Trophoblast cell (in vitro differentiated cells and primary cell): ENCODE measurements around the gene ASTN2.

ENCODE experiments used
- DNase-seq, 2 donors: peaks; one replicate each; pipeline ENCODE4 v3.0.0-alpha.2; 2016
- H2AFZ ChIP-seq: 2 replicates; pipeline ENCODE4 v1.6.1; 2013; ENCODE audit warnings: low read length, moderate library complexity, mild to moderate bottlenecking; ENCODE audit not compliant: insufficient read depth, poor library complexity
- H2AK5ac ChIP-seq: 2 replicates; pipeline ENCODE4 v1.6.1; 2013; ENCODE audit warnings: mild to moderate bottlenecking, low read length
- H2BK120ac ChIP-seq: 2 replicates; pipeline ENCODE4 v1.6.1; 2013; ENCODE audit warnings: low read length, mild to moderate bottlenecking, moderate library complexity; ENCODE audit not compliant: insufficient read depth, poor library complexity
- H2BK12ac ChIP-seq: 2 replicates; pipeline ENCODE4 v1.6.1; 2013; ENCODE audit warnings: mild to moderate bottlenecking, low read length, moderate library complexity
- H2BK5ac ChIP-seq: 2 replicates; pipeline ENCODE4 v1.6.1; 2013; ENCODE audit warnings: low read length, low read depth, moderate library complexity, mild to moderate bottlenecking; ENCODE audit not compliant: poor library complexity
- H3K14ac ChIP-seq: 2 replicates; pipeline ENCODE4 v1.6.1; 2013; ENCODE audit warnings: mild to moderate bottlenecking, low read length
- H3K18ac ChIP-seq: 2 replicates; pipeline ENCODE4 v1.6.1; 2013; ENCODE audit warnings: mild to moderate bottlenecking, low read length
- H3K23ac ChIP-seq: 2 replicates; pipeline ENCODE4 v1.6.1; 2013; ENCODE audit warnings: low read length
- H3K27ac ChIP-seq: 2 replicates; pipeline ENCODE4 v1.5.1; 2013; ENCODE audit warnings: low read depth, mild to moderate bottlenecking, inconsistent platforms, low read length, moderate library complexity
- H3K27me3 ChIP-seq: 2 replicates; pipeline ENCODE4 v1.6.1; 2013; ENCODE audit warnings: inconsistent platforms, mild to moderate bottlenecking, low read length, moderate library complexity; ENCODE audit not compliant: insufficient read depth
- H3K36me3 ChIP-seq, 2 experiments: 1 replicate in 1 of 2; 2 replicates in 1 of 2; pipeline ENCODE4 v1.6.1; 2013; ENCODE audit warnings: low read length in 2 of 2, mild to moderate bottlenecking in 2 of 2, moderate library complexity in 1 of 2; ENCODE audit not compliant: insufficient read depth in 2 of 2, control insufficient read depth in 1 of 2
- H3K4ac ChIP-seq: 2 replicates; pipeline ENCODE4 v1.6.1; 2013; ENCODE audit warnings: low read depth, mild to moderate bottlenecking, low read length, moderate library complexity
- H3K4me1 ChIP-seq, 2 experiments: 1 replicate in 1 of 2; 2 replicates in 1 of 2; pipeline ENCODE4 v1.6.1; 2013; ENCODE audit warnings: low read length in 2 of 2, mild to moderate bottlenecking in 2 of 2, moderate library complexity in 1 of 2; ENCODE audit not compliant: insufficient read depth in 2 of 2, control insufficient read depth in 1 of 2
- H3K4me2 ChIP-seq: 2 replicates; pipeline ENCODE4 v1.6.1; 2013; ENCODE audit warnings: inconsistent platforms, mild to moderate bottlenecking, low read length, moderate library complexity
- H3K4me3 ChIP-seq: 2 replicates; pipeline ENCODE4 v1.5.1; 2013; ENCODE audit warnings: mild to moderate bottlenecking, low read depth, low read length, inconsistent platforms
- H3K79me1 ChIP-seq: one replicate; pipeline ENCODE4 v1.6.1; 2013; ENCODE audit warnings: low read length
- H3K79me2 ChIP-seq: 2 replicates; pipeline ENCODE4 v1.6.1; 2013; ENCODE audit warnings: low read length, mild to moderate bottlenecking; ENCODE audit not compliant: control insufficient read depth, insufficient read depth, poor library complexity
- H3K9ac ChIP-seq: 2 replicates; pipeline ENCODE4 v1.6.1; 2013; ENCODE audit warnings: mild to moderate bottlenecking, low read length
- H3K9me3 ChIP-seq: 2 replicates; pipeline ENCODE4 v1.6.1; 2013; ENCODE audit warnings: low read depth, mild to moderate bottlenecking, control low read depth, inconsistent platforms, low read length; ENCODE audit not compliant: insufficient read depth
- H4K12ac ChIP-seq: 2 replicates; pipeline ENCODE4 v1.6.1; 2013; ENCODE audit warnings: low read depth, mild to moderate bottlenecking, low read length, moderate library complexity
- H4K8ac ChIP-seq: 2 replicates; pipeline ENCODE4 v1.6.1; 2013; ENCODE audit warnings: low read depth, mild to moderate bottlenecking, low read length, moderate library complexity
- H4K91ac ChIP-seq: one replicate; pipeline ENCODE4 v1.6.1; 2013; ENCODE audit warnings: low read depth, mild to moderate bottlenecking, low read length, moderate library complexity
- WGBS: extraction: QIAGEN DNeasy Blood & Tissue Kit; methylation state at CpG from one replicate; pipeline ENCODE4 v1.1.7; 2013; ENCODE audit warnings: missing lambda C conversion rate; ENCODE audit not compliant: insufficient read length, insufficient coverage; ENCODE audit errors: extremely low coverage; 5-methylcytosine and 5-hydroxymethylcytosine counted together

ASTN2 gene

DNA sequence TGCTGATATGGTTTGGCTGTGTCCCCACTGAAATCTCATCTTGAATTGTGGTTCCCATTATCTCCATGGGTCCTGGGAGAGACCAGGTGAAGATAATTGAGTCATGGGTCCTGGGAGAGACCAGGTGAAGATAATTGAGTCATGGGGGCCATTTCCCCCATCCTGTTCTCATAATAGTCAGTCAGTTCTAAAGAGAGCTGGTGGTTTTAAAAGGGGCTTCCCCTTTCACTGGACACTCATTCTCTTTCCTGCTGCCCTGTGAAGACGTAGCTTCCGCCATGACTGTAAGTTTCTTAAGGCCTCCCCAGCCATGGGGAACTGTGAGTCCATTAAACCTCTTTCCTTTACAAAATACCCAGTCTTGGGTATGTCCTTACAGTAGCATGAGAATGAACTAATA, 628.1 kb downstream of the ASTN2 start:
- H4K91ac ChIP-seq = no peak overlapping the region
- no peaks in the 10 kb centered on the region for H3K27me3 ChIP-seq
- DNase-seq = no peak
- no peak overlapping the region for H4K8ac ChIP-seq
- H3K23ac ChIP-seq = no peak overlapping the region
- H4K12ac ChIP-seq = no peak overlapping the region
- no peak overlapping the region for H3K4me3 ChIP-seq
- H2AK5ac ChIP-seq = no peak overlapping the region
- H2BK120ac ChIP-seq = no peak overlapping the region
- H3K4me1 ChIP-seq = no peaks in the 10 kb centered on the region
- H3K14ac ChIP-seq = no peak overlapping the region
- H3K4me2 ChIP-seq = no peak overlapping the region
- H3K79me1 ChIP-seq = no peaks in the 10 kb centered on the region
- H2AFZ ChIP-seq = no peak overlapping the region
- H3K4ac ChIP-seq = no peak overlapping the region
- H2BK12ac ChIP-seq = no peak overlapping the region
- H3K79me2 ChIP-seq = no peaks in the 10 kb centered on the region
- no peak overlapping the region for H3K9ac ChIP-seq
- H3K27ac ChIP-seq = no peak overlapping the region
- no peaks in the 10 kb centered on the region for H3K36me3 ChIP-seq
- H3K18ac ChIP-seq = no peak overlapping the region
- no peak overlapping the region for H2BK5ac ChIP-seq
- H3K9me3 ChIP-seq = no peaks in the 10 kb centered on the region
- no CpG with 5 or more reads among the region's 2 CpGs for WGBS

- Histone ChIP-seq H2AK5ac (no peak overlapping the region), H3K79me1 (no peaks in the 10 kb centered on the region), H3K4me1 (no peaks in the 10 kb centered on the region), H2BK5ac (no peak overlapping the region), H3K9ac (no peak overlapping the region), H3K18ac (no peak overlapping the region), H3K23ac (no peak overlapping the region), H3K79me2 (no peaks in the 10 kb centered on the region), H3K14ac (no peak overlapping the region), H4K91ac (no peak overlapping the region), H2BK12ac (no peak overlapping the region), H4K12ac (no peak overlapping the region), H3K4me3 (no peak overlapping the region), H3K4ac (no peak overlapping the region), H3K27ac (no peak overlapping the region), H2BK120ac (no peak overlapping the region), H3K9me3 (peaks cover 1% of the 10 kb centered on the region), H4K8ac (no peak overlapping the region), H3K36me3 (no peaks in the 10 kb centered on the region), H3K4me2 (no peak overlapping the region), H3K27me3 (no peaks in the 10 kb centered on the region), H2AFZ (no peak overlapping the region)
- DNase-seq = peak; percentile 64 to 74
- WGBS = no CpG with 5 or more reads among the region's 3 CpGs
Measured at GRCh38 chr9:116777116-116777515, 637.7 kb downstream of the ASTN2 start.

GRCh38 chr9:116774421-116775180, 640.3 kb downstream of the ASTN2 start:
- no CpG with 5 or more reads among the region's 4 CpGs for WGBS
- Histone ChIP-seq H3K79me1 (no peaks in the 10 kb centered on the region), H4K8ac (no peak overlapping the region)

GRCh38 chr9:116767219-116767618, 647.6 kb downstream of the ASTN2 start:
- no peak overlapping the region for H3K23ac ChIP-seq
- H3K36me3 ChIP-seq = no peaks in the 10 kb centered on the region
- H3K9me3 ChIP-seq = no peaks in the 10 kb centered on the region
- H3K14ac ChIP-seq = no peak overlapping the region
- H3K79me2 ChIP-seq = no peaks in the 10 kb centered on the region
- no peaks in the 10 kb centered on the region for H3K27me3 ChIP-seq
- no peak overlapping the region for H2AK5ac ChIP-seq
- H3K9ac ChIP-seq = no peak overlapping the region
- WGBS = no CpG with 5 or more reads among the region's 8 CpGs
- H3K27ac ChIP-seq = no peak overlapping the region
- no peak overlapping the region for H3K18ac ChIP-seq
- no peak overlapping the region for H2AFZ ChIP-seq
- no peak overlapping the region for H2BK12ac ChIP-seq
- DNase-seq = no peak
- H4K91ac ChIP-seq = no peak overlapping the region
- H2BK120ac ChIP-seq = no peak overlapping the region
- no peaks in the 10 kb centered on the region for H3K4me1 ChIP-seq
- H4K12ac ChIP-seq = no peak overlapping the region
- no peak overlapping the region for H2BK5ac ChIP-seq
- no peak overlapping the region for H4K8ac ChIP-seq
- no peak overlapping the region for H3K4ac ChIP-seq
- H3K79me1 ChIP-seq = no peaks in the 10 kb centered on the region
- no peak overlapping the region for H3K4me2 ChIP-seq
- no peak overlapping the region for H3K4me3 ChIP-seq

More at GRCh38 chr9:116774421-116775180, 640.3 kb downstream of the ASTN2 start:
- H2AFZ ChIP-seq = no peak overlapping the region
- no peak overlapping the region for H3K4me2 ChIP-seq
- no peak overlapping the region for H3K18ac ChIP-seq
- H3K23ac ChIP-seq = no peak overlapping the region
- H3K9ac ChIP-seq = no peak overlapping the region
- no peak overlapping the region for H2BK5ac ChIP-seq
- H3K27ac ChIP-seq = no peak overlapping the region
- no peak overlapping the region for H3K4ac ChIP-seq
- H3K36me3 ChIP-seq = no peaks in the 10 kb centered on the region
- no peak overlapping the region for H2BK120ac ChIP-seq
- no peak overlapping the region for H4K91ac ChIP-seq
- no peak overlapping the region for H2BK12ac ChIP-seq
- H3K4me1 ChIP-seq = no peaks in the 10 kb centered on the region
- no peak for DNase-seq
- no peaks in the 10 kb centered on the region for H3K27me3 ChIP-seq
- no peak overlapping the region for H3K14ac ChIP-seq
- H3K4me3 ChIP-seq = no peak overlapping the region
- H3K9me3 ChIP-seq = peaks cover 1% of the 10 kb centered on the region
- no peak overlapping the region for H2AK5ac ChIP-seq
- no peaks in the 10 kb centered on the region for H3K79me2 ChIP-seq
- H4K12ac ChIP-seq = no peak overlapping the region
